Calu3 (cell line): Measurements from ENCODE around the gene PARVG. TPM values are rescaled to one million over a fixed set of nuclear protein-coding genes. Genes with fewer than 3 reads are reported as not detected.

Experiments
- BruUV-seq: library from RNA; stranded (reverse); fragments of 400-500 nt; replicated peaks from 2 replicates; lab custom pipeline; 2021; lab: Mats Ljungman, UMichigan
- CTCF ChIA-PET: fragments of 300-600 bp; sonication (Branson Sonifier 250); formaldehyde crosslinking; loops from one replicate; lab custom pipeline; 2022; ENCODE audit warnings: antibody characterized with exemption; lab: Charles Lee
- DNase-seq: peaks from one replicate; pipeline ENCODE4 v3.0.0; 2022
- H3K27ac Mint-ChIP-seq: one replicate; pipeline ENCODE4 v1.8.0; 2022; ENCODE audit warnings: mixed read lengths; ENCODE audit not compliant: unreplicated experiment
- H3K27me3 Mint-ChIP-seq: one replicate; pipeline ENCODE4 v1.8.0; 2022; ENCODE audit warnings: mixed read lengths; ENCODE audit not compliant: unreplicated experiment
- H3K36me3 Mint-ChIP-seq: one replicate; pipeline ENCODE4 v1.8.0; 2022; ENCODE audit warnings: mild to moderate bottlenecking, moderate library complexity, mixed read lengths; ENCODE audit not compliant: insufficient read depth, unreplicated experiment
- H3K4me1 Mint-ChIP-seq: one replicate; pipeline ENCODE4 v1.8.0; 2022; ENCODE audit warnings: mild to moderate bottlenecking, low read depth, mixed read lengths; ENCODE audit not compliant: unreplicated experiment
- H3K4me3 Mint-ChIP-seq: one replicate; pipeline ENCODE4 v1.8.0; 2022; ENCODE audit warnings: mild to moderate bottlenecking, low read depth, moderate library complexity, mixed read lengths; ENCODE audit not compliant: unreplicated experiment
- H3K9me3 Mint-ChIP-seq: one replicate; pipeline ENCODE4 v1.8.0; 2022; ENCODE audit warnings: low read depth, mixed read lengths; ENCODE audit not compliant: unreplicated experiment
- CTCF ChIP-seq: fragments of 200-600 bp; IDR thresholded peaks from one replicate; pipeline ENCODE4 v1.8.0; 2022; ENCODE audit warnings: antibody characterized with exemption; ENCODE audit not compliant: unreplicated experiment
- intact Hi-C: fragments of 100-400 bp; cut with micrococcal nuclease; formaldehyde crosslinking; loops from one replicate; pipeline ENCODE4 v1.10.0; 2022; ENCODE audit not compliant: unreplicated experiment
- total RNA-seq: library from RNA; stranded (reverse); gene quantifications from 2 replicates; pipeline ENCODE4 v1.2.3, GENCODE V29; 2022

The PARVG gene
- total RNA-seq, 1 experiment from 2014 or later, result not detected

GRCh38 chr22:44159221-44159620 lies 21.5 kb upstream of the PARVG start:
- no peaks in the 10 kb centered on the region for H3K27me3 Mint-ChIP-seq
- no peaks in the 10 kb centered on the region for H3K36me3 Mint-ChIP-seq
- intact Hi-C loops, result no loop called here
- CTCF ChIA-PET, result no interaction called here
- DNase-seq, result no peak
- no TSS peak for BruUV-seq
- no peak overlapping the region for H3K27ac Mint-ChIP-seq
- no peaks in the 10 kb centered on the region for H3K9me3 Mint-ChIP-seq
- TF ChIP-seq CTCF, result no peak
- H3K4me3 Mint-ChIP-seq, result no peak overlapping the region
- no peaks in the 10 kb centered on the region for H3K4me1 Mint-ChIP-seq

GRCh38 chr22:44159811-44160210 lies 20.9 kb upstream of the PARVG start:
- H3K27ac Mint-ChIP-seq, result no peak overlapping the region
- intact Hi-C loops, result no loop called here
- H3K4me3 Mint-ChIP-seq, result no peak overlapping the region
- no peaks in the 10 kb centered on the region for H3K9me3 Mint-ChIP-seq
- TF ChIP-seq CTCF, result no peak
- H3K36me3 Mint-ChIP-seq, result no peaks in the 10 kb centered on the region
- CTCF ChIA-PET, result no interaction called here
- no peaks in the 10 kb centered on the region for H3K4me1 Mint-ChIP-seq
- no TSS peak for BruUV-seq
- H3K27me3 Mint-ChIP-seq, result no peaks in the 10 kb centered on the region
- no peak for DNase-seq

- Mint-ChIP-seq H3K27me3 (no peaks in the 10 kb centered on the region), H3K4me1 (no peaks in the 10 kb centered on the region), H3K9me3 (no peaks in the 10 kb centered on the region), H3K4me3 (no peak overlapping the region), H3K27ac (no peak overlapping the region), H3K36me3 (no peaks in the 10 kb centered on the region)
- DNase-seq, result no peak
- no TSS peak for BruUV-seq
- no peak for TF ChIP-seq CTCF
- CTCF ChIA-PET, result no interaction called here
- intact Hi-C loops, result no loop called here
These were observed 20.3 kb upstream of the PARVG start for GRCh38 chr22:44160421-44160820.

- Mint-ChIP-seq H3K36me3 (no peaks in the 10 kb centered on the region), H3K27me3 (no peaks in the 10 kb centered on the region), H3K4me3 (no peak overlapping the region), H3K27ac (peak overlapping the region; percentile 44), H3K4me1 (no peaks in the 10 kb centered on the region), H3K9me3 (no peaks in the 10 kb centered on the region)
- CTCF ChIA-PET, result no interaction called here
- no peak for TF ChIP-seq CTCF
- no peak for DNase-seq
- intact Hi-C loops, result no loop called here
- BruUV-seq, result no TSS peak
These were observed 19.1 kb upstream of the PARVG start for GRCh38 chr22:44161673-44162072.
